Measurements from ENCODE around the gene RANBP17.

RANBP17 gene

DNA sequence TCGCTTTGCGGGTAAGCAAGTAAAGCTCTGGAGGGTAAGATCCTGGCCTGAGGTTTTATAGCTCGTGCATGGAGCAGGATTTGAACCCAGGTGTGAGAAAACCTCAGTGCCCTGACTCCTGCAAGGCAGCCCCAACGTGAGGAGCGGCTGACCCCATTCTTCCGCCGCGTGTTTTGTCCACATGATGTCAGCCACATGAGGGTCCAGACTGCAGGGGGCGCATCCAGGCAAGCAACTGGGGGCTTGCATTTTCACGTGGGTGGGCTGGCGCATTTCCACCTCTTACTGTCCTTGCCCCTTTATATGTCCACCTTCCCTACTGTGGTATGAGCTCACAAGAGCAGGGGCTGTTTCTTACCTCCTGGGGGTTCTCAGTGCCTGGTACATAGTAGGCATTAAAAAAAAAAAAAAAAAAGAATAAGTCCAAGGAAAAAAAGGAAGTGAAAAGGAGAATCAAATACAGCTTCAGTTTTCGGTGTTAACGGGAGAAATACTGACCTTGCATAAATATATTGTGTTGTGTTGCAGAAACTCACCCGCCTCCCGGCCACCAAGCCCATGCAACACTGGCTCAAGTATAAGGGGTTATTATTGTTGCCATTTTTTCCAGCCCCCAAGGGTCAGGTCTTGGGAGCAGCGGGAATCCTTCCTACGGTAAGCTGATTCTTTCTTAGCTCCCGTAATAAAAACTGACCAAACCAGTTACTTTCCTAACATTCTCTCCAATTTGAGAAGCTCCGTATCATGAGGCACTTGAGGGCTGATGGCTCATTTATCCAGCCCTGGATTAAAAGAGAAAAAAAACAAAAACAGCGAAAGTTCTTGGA lies 462.2 kb downstream of the RANBP17 start:
- no peak for DNase-seq

DNA sequence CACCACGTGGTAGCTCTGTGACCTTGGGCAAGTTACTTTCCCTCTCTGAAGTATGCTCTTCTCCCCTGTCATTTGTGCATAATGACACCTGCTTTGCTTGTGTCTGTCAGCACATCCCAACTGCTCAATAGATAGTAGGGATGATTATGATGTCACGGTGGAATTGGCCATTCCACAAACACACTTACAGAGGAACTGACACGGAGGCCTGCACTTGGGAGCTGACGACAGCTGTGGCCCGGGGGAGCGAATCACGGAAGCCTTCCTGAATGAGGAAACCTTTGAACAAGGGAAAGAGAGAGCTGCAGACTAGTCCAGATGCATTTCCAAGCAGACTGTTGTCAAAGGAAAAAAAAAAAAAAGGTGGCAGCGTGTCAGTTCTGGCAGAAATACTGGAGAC lies 468.2 kb downstream of the RANBP17 start:
- DNase-seq: no peak

DNA sequence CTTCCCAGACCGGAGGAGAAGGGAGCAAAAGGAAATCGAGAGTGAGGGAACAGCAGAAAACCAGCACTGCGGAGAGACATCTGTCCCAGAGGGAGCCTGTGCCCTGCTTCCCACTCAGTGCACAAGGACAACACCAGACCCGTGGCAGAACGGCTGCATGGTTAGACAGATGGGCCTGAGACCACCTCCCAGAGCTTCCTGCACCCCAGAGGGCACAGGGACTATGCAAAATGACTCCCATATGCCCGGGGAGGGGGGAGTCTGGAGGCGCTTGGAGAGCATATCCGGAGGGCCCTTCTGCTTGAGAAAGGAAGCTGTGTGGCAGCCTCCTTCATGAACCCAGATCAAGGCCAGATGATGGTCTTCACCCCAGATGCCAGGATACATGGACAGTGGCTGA lies 473.8 kb downstream of the RANBP17 start:
- no peak for DNase-seq

DNA sequence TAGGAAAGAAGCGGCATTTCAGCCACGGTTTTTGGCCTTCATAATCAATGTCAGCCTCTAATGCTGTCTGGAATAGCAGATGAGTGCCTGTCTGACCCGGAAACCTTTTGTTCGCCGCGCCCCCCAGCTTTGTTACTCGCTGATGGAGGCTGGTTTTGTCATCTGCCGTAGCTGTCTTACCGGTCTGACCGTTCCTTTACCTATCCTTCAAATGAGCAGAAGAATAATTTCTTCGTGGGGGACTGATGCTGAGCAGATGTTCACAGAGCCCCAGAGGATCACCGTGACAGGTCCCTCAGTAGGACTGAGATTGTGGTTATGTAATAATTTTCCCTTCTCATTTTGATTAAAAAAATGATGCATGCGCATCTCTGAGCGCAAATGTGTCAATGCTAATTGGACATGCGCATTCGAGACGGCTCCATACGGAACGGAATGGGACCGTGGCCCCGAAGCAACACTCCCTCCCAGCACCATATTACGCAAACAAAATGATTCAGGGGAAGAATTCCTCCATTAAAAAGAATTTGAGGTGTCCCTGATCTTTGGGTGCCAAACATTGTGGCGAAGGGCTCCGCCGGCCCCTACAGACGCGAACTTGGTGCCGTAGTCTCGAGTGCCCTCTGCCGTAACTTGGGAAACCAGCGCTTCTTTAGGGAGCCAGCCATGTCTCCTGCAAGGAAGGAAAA lies 474.8 kb downstream of the RANBP17 start:
- peak; percentile 24 for DNase-seq

DNA sequence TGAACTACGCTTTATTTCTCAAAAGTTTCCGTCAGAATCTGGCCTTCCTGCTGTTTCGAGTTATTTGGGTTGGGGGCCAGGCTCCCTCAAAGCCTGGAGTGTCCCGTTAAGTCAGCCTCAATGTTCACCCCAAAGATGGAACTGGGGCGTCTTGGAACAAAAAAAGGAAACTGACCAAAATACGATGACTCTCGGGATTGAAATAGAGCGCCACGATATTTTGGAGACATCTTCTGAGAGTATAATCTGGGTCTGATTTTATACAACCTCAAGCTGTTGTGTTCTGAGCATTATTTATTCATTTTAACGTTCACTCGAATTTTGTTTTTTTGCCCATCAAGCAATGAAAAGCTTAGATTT lies 475.4 kb downstream of the RANBP17 start:
- no peak for DNase-seq

DNA sequence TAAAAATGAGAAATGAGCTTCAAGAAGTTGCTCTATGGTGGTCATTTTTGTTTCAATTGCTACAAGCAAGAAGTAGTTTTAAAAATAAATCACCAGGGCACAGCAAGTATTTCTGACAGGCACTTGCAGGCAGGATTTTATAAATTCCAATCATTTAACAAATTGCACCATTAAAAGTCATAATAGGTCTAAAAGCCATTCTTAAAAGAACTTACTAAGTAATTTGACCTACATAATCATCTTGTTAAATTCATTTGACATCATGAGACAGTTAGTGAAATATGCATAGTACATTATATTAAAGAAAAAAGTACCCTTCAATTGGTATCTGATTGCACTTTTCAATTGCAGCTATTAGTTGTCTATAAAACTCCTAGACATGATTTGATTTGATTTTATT lies 478.2 kb downstream of the RANBP17 start:
- DNase-seq: no peak

DNA sequence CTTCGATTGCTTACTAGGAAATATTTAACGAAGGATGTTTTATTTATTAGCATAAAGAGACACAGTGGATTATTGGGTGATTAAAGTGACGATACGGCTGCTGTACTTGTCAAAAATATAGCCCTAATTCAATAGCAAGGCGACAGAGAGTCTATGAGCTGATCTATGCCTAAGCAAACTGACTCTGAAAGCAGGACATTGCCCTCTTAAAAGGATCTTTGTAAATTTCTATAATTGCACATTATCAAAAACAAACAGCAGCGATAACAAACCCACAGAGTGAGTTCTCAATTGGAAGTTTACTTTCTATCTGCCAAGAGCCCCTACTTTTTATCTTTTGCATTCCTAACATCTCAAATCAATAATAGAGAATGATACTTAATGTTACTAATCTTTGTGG lies 478.7 kb downstream of the RANBP17 start:
- DNase-seq: no peak

DNA sequence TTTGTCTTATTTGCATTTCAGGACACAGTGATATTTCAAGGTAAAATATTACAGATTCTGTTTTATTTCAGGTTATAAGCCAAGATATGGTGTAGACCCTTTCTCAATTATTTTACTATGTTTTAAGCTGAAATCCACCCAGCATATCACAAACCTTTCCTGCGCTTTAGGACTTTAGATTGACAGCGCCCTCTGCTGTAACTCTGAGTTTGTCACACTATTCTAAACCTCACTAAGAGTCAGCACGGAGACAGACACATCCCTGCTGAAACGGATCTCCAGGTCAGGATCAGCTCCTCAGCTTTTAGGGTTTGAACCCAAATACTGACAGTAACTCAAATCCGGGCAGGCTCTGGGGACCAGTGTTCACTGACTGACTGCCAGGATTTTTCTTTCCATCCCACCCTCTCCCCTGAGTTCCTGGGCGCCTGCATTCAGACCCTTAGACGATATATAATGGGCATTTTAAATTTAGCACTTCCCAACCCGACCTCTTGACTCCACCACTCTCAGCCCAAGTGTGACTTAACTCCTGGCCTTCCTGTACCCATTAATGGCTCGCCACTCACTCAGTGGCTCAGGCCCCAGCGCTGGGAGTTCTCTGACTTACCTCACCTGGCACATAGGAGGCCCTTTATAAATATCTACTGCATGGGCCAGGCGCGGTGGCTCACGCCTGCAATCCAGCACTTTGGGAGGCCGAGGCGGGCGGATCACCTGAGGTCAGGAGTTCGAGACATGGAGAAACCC lies 480.7 kb downstream of the RANBP17 start:
- peak; percentile 40 for DNase-seq

DNA sequence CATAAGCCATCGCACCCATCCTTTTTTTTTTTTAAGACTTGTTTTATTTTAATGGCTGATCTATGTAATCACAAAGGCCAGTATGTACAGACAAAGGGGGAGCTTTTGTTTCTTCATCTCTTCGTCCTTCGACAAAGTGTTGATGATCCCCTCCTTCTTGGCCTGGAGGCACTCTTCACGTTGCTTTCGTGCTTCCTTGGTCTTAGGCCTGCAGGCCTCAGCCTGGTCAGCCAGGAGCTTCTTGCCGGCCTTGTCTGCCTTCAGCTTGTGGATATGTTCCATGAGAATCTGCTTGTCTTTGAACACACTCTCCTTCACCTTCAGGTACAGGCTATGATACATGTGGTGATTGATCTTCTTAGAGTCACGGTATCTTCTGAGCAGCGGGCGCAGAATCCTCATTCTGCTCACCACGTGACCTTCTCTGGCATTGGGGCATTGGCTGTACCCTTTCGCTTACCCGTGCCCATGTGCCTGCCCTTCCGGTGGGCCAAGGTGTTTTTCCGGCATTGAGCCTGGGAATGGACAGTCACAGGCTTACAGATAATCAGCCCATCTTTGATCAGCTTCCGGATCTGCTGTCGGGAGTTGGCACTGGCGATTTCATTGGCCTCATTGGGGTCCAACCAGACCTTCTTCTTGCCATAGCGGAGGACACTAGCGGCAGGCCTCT lies 483.3 kb downstream of the RANBP17 start:
- no peak for DNase-seq

All from NCI-H1092 treated with DMSO at 0.1 percent for 48 hours (cell line).